GM23248 (cell line): ENCODE results near the gene MRPL48.

Source experiments
- EZH2 ChIP-seq: fragments of 200-600 bp; sonication (generic); IDR thresholded peaks from 2 replicates; pipeline ENCODE4 v1.6.1; 2018; ENCODE audit warnings: antibody characterized with exemption, mild to moderate bottlenecking; ENCODE audit not compliant: insufficient read depth, poor library complexity, severe bottlenecking
- EZH2phosphoT487 ChIP-seq: fragments of 200-600 bp; sonication (generic); IDR thresholded peaks from 2 replicates; pipeline ENCODE4 v1.6.1; 2018; ENCODE audit warnings: antibody characterized with exemption, moderate library complexity, mild to moderate bottlenecking, low read depth; ENCODE audit not compliant: insufficient read depth

DNA sequence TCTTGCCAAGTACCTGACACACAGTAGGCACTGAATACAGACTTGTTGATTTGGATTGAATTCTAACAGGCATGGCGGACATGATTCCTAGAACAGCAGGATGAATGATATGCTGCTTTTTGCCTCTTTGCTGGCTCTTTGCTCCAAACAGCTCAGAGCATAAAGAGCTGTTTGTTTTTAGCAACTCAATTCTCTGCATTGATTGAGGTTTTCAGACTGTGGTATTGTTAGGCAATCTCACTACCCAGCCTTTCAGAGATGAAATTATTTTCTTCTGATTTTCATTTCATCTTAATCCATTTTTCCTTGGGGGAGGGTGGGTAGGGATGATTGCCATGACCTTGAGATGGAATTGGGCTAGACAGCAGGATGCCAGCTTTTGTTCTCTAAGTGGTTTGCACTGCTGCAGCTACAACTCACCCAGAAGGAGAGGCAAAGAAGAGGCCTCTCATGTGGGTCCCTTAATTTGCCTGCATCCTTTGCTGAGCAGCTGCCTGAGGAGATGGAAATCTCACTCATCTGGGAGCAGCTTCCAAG is 68.4 kb downstream of the MRPL48 start:
- TF ChIP-seq EZH2 (no peak), EZH2phosphoT487 (no peak)
